Ovary (tissue), 9 donors: ENCODE results near the gene PAK6. TPM values are rescaled to one million over a fixed set of nuclear protein-coding genes. Genes with fewer than 3 reads are reported as not detected.

Experiments
- DNase-seq, 5 donors: peaks; one replicate each; pipeline ENCODE4 v3.0.0-alpha.2; 2019 to 2020
- H3K27ac ChIP-seq, 2 donors: fragments of 200-600 bp; one replicate each; pipeline versions ENCODE4 v1.5.1 to v1.8.0; 2019 to 2022
- H3K27me3 ChIP-seq: fragments of 200-600 bp; one replicate; pipeline ENCODE4 v1.8.0; 2022
- H3K36me3 ChIP-seq: fragments of 200-600 bp; sonication (generic); one replicate; pipeline ENCODE4 v1.5.1; 2019
- H3K4me1 ChIP-seq: one replicate; pipeline ENCODE4 v1.8.1; 2013; ENCODE audit warnings: mild to moderate bottlenecking, moderate library complexity; ENCODE audit not compliant: insufficient read depth
- H3K4me3 ChIP-seq: fragments of 200-600 bp; sonication (generic); one replicate; pipeline ENCODE4 v1.5.1; 2017
- H3K9me3 ChIP-seq, 2 donors: fragments of 200-600 bp in 1 of 2; sonication (generic) in 1 of 2; one replicate each; pipeline versions ENCODE4 v1.5.1 to v1.8.1; 2013 to 2019; ENCODE audit warnings: mild to moderate bottlenecking in 1 of 2, moderate library complexity in 1 of 2
- EP300 ChIP-seq: sonication (generic); formaldehyde crosslinking; IDR thresholded peaks from one replicate; pipeline ENCODE4 v1.6.1; 2017; ENCODE audit warnings: antibody characterized with exemption
- POLR2A ChIP-seq: fragments of 450-650 bp; IDR thresholded peaks from one replicate; pipeline ENCODE4 v1.6.1; 2017; ENCODE audit warnings: antibody characterized with exemption, mild to moderate bottlenecking, moderate library complexity
- whole genome bisulfite sequencing, 3 donors: extraction: QIAGEN DNeasy Blood & Tissue Kit in 1 of 3; methylation state at CpG; one replicate each; pipeline versions ENCODE4 v1.1.5 to v1.1.7; 2013 to 2017; 5-methylcytosine and 5-hydroxymethylcytosine counted together
- intact Hi-C, 4 donors: fragments of 100-400 bp; cut with DNase I; formaldehyde crosslinking; loops; one replicate each; pipeline versions ENCODE4 v1.11.0 to v1.15.1; 2022 to 2023
- polyA plus RNA-seq, 2 donors: library from polyadenylated mRNA; stranded (reverse); fragments of 200-250 nt in 1 of 2; fragments of 350-450 nt in 1 of 2; fragmentation: Illumina TruSeq in 1 of 2; extraction: RNeasy Lipid Tissue Mini Kit (QIAGEN cat#74804) in 1 of 2; gene quantifications; one replicate each; pipeline ENCODE4 v1.2.3, GENCODE V29; 2013 to 2014
- total RNA-seq, 7 donors: library from RNA; depleted of rRNA in 2 of 7; stranded (reverse); fragments of >200 nt in 2 of 7; fragmentation: NEBNext Ultra II Directional in 3 of 7; extraction: Animal tissue kit (Norgen Biotek cat#: 25700) in 3 of 7; gene quantifications; one replicate each; pipeline versions ENCODE4 v1.1.0 to v1.2.4, GENCODE V29; 2016 to 2023
- TF ChIP-seq, protein P1 (sequence below), 3 donors: fragments of 450-650 bp in 2 of 3; fragments of 200-600 bp in 1 of 3; IDR thresholded peaks; one replicate each; pipeline versions ENCODE4 v1.5.1 to v1.8.0; 2016 to 2022; ENCODE audit warnings: antibody characterized with exemption in 3 of 3, mild to moderate bottlenecking in 1 of 3
- donor health status: DM: no; HTN: no; CAD: no; lungs with moderate emphysema.
- donor health status: DM: no; HTN: no; CAD: no.
- donor health status: Bipolar disorder and iron deficiency.
- donor health status: DM: yes; HTN: yes; CAD: no.
- donor health status: DM: no; HTN: no; CAD: no.
- donor health status: DM: yes; HTN: yes; CAD: no.

The PAK6 gene
- total and polyA plus RNA-seq, 9 donors: 0.36 to 6.7 (median 1.5) TPM

DNA sequence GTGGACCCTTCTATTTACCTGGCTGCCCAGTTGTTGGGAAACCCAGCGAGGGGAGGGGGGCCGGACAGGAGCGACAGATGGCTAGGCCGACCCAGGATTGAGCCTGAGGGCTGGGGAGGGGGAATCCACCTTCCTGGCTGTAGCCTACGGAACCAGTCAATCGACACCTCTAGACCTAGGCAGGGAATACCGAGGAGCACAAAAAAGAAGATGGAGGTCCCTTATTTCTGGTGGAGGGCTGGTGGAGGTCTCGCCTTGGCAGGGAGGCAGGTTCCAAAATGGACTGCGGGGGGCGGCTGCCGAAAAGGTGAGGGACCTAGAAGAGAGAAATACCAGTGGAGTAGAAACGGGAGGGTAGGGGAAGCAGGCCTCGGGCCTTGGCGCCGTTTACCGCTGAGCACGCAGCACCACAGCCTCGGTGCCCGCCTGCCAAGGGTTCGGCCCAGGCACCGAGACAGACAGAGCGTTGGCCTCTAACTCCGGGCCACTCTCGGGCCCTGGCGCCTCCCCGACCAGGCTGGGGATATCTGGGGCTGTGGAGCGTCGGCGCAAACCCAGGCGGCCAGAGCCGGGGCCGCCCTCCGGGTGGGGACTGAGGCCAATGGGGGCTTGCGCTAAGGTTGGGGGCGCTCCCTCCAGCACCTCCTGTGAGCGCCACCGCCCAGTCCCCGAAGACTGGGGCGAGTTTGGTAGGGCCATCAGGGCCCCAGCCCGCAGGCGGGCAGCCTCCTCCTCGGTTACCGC is 42.4 kb downstream of the PAK6 start:
- no peak for DNase-seq
- H3K4me1 ChIP-seq: peaks cover 9% of the 10 kb centered on the region
- no peaks in the 10 kb centered on the region for H3K9me3 ChIP-seq
- WGBS, 3 donors: 43 to 57% (median 44%) methylated on average over 26 to 43 of the region's 43 CpGs
- no peak overlapping the region for H3K4me3 ChIP-seq
- intact Hi-C loops: loop anchor here (2.0 to 10.0 kb wide), 4 partner anchors 84 to 141 kb away; no protein-coding TSS in a partner anchor
- peaks cover 9% of the 10 kb centered on the region for H3K27me3 ChIP-seq
- H3K27ac ChIP-seq: no peak overlapping the region
- TF ChIP-seq, protein P1, sequence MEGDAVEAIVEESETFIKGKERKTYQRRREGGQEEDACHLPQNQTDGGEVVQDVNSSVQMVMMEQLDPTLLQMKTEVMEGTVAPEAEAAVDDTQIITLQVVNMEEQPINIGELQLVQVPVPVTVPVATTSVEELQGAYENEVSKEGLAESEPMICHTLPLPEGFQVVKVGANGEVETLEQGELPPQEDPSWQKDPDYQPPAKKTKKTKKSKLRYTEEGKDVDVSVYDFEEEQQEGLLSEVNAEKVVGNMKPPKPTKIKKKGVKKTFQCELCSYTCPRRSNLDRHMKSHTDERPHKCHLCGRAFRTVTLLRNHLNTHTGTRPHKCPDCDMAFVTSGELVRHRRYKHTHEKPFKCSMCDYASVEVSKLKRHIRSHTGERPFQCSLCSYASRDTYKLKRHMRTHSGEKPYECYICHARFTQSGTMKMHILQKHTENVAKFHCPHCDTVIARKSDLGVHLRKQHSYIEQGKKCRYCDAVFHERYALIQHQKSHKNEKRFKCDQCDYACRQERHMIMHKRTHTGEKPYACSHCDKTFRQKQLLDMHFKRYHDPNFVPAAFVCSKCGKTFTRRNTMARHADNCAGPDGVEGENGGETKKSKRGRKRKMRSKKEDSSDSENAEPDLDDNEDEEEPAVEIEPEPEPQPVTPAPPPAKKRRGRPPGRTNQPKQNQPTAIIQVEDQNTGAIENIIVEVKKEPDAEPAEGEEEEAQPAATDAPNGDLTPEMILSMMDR (IDR thresholded peaks at IDR 0.05): no peak
- TF ChIP-seq EP300: no peak
- no peak for TF ChIP-seq POLR2A
- no peaks in the 10 kb centered on the region for H3K36me3 ChIP-seq

DNA sequence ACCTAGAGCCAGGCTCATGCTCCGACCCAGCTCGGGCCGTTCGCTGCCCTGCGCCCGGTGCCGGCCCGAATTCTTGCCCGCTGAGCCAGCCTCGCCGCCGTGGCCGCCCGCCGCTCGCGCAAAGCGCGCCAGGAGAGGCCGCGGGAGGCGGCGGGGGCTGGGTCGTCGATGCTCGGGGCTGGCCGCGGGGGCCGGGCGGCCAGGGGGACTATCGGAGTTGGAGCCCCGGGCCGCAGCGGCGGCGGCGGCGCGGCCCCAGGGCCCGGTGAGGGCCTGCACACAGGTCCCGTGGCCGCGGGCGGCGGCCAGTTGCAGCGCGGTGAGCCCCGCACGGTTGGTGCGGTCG is 42.9 kb downstream of the PAK6 start:
- 2 to 3% methylated on average over 51 of the region's 51 CpGs; no CpG with 5 or more reads in 1 of the 3 donors for WGBS, 3 donors
- Histone ChIP-seq H3K36me3 (no peaks in the 10 kb centered on the region), H3K27me3 (peaks cover 9% of the 10 kb centered on the region), H3K9me3 (no peaks in the 10 kb centered on the region), H3K27ac (no peak overlapping the region), H3K4me1 (peaks cover 9% of the 10 kb centered on the region), H3K4me3 (no peak overlapping the region)
- DNase-seq: no peak
- TF ChIP-seq POLR2A (no peak), EP300 (no peak)
- TF ChIP-seq, protein P1 (IDR thresholded peaks at IDR 0.05): no peak
- intact Hi-C loops: loop anchor here (2.0 to 10.0 kb wide), 4 partner anchors 83 to 141 kb away; no protein-coding TSS in a partner anchor

DNA sequence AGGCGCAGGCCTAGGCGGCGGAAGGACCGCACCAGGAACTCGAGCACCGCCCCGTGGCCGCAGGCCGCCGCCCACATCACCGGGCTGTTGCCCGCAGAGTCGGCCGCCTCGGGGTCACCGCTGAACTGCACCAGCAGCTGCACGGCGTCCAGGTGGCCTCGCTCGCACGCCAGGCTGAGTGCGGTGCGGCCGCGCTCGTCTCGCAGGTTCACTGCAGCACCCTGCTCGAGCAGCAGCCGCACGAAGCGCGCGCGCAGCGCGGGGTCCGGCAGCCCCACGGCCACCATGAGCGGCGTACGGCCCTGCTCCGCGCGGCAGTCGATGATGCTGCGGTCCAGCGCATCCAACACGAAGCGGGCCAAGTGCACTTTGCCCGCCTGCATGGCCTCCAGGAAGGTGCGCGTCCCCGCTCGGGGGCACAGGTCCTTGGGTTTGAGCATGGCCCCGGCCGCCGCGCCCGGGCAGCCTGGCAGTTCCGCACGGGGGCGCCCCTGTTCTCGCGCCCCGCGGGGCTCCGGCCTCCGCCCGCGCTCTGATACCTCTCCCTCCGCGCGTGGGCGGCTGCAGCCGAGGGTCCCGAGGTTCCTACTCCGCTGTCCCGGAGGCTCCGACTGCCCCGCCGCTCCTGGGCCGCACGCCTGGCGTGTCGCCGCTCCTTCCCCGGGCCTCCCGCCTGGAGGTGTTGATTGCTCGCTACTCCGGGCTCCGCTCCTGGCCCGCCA is 43.4 kb downstream of the PAK6 start:
- Histone ChIP-seq H3K36me3 (no peaks in the 10 kb centered on the region), H3K4me3 (peak overlapping the region; percentile 27), H3K4me1 (peaks cover 9% of the 10 kb centered on the region), H3K27ac (no peak overlapping the region), H3K9me3 (no peaks in the 10 kb centered on the region), H3K27me3 (peaks cover 9% of the 10 kb centered on the region)
- DNase-seq: no peak
- WGBS, 3 donors: 0 to 1% (median 1%) methylated on average over 65 to 92 of the region's 92 CpGs
- intact Hi-C loops: loop anchor here in 3 of 4 donors (5.0 to 10.0 kb wide), 3 partner anchors 82 to 140 kb away; no protein-coding TSS in a partner anchor
- TF ChIP-seq, protein P1 (IDR thresholded peaks at IDR 0.05): no peak
- TF ChIP-seq EP300 (no peak), POLR2A (no peak)

DNA sequence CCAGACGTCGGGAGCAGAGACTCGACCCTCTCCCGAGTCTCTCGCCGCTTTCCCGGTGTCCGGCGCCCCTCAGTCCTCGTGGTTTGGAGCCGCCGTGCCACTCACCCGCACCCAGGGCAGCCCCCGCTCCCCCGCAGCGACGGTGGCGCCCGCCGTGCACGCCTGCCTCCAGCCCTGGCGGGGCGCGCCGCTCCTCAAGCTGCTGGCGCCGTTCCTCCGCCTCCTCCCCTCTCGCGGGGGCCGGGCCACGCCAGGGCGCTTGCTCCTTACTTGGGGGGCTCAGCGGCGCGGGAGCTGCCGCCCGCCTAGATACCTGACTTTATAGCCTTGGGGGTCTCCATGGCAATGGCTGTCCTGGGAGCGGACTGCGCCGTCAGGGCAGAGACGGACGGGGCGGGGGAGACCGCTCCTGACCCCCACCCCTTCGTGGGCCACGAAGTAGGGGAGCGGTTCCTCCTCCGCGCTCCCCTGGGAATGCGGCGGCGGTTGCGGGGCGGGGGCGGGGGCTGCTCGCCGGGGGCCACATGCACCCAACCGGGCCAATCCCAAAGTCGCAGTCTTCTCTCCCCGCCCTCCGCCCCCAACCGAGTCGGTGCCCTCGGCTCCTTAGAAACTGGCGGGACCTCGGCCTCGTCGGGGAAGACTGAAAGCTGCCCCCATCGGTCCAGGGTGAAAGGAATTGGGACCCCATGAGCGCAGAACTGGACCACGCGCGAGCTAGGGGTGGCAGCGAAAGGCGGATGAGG is 44.2 kb downstream of the PAK6 start, which contains the start of gene ANKRD63:
Gene ANKRD63, minus strand, starts transcription at position 196 of the 746 bp plus-strand sequence. CDS start 478 bp downstream, outside the sequence.
- Histone ChIP-seq H3K27ac (no peak within 1 kb of the TSS), H3K36me3 (no peaks in the 10 kb centered on the region), H3K4me3 (peak within 1 kb of the TSS; percentile 27), H3K27me3 (peaks cover 9% of the 10 kb centered on the region), H3K4me1 (peaks cover 9% of the 10 kb centered on the region), H3K9me3 (no peaks in the 10 kb centered on the region)
- intact Hi-C loops: loop anchor here in 3 of 4 donors (5.0 to 10.0 kb wide), 3 partner anchors 82 to 139 kb away; no protein-coding TSS in a partner anchor
- no peak for DNase-seq
- WGBS, 3 donors: 2 to 4% (median 2%) methylated on average over 52 to 76 of the region's 76 CpGs
- TF ChIP-seq, protein P1 (IDR thresholded peaks at IDR 0.05): no peak
- TF ChIP-seq POLR2A (no peak), EP300 (no peak)
